Panc1 (cell line): ENCODE data around the gene GRIK5. TPM values are rescaled to one million over a fixed set of nuclear protein-coding genes. Genes with fewer than 3 reads are reported as not detected.
A peak's percentile ranks its signal among the peaks of the same experiment; 100 is the strongest.

Source experiments
- ATAC-seq: fragments of 200-7000 bp; cut with Tn5 transposase; 2 replicates; pipeline ENCODE4 v1.9.1; 2020; ENCODE audit warnings: mild to moderate bottlenecking, moderate library complexity
- BruUV-seq: library from RNA; stranded (reverse); fragments of 400-500 nt; replicated peaks from 2 replicates; lab custom pipeline; 2021; lab: Mats Ljungman, UMichigan
- CTCF ChIA-PET: fragments of 300-600 bp; sonication (Branson Sonifier 250); formaldehyde crosslinking; loops from one replicate; lab custom pipeline; 2022; ENCODE audit warnings: antibody characterized with exemption; lab: Charles Lee
- POLR2A ChIA-PET: fragments of 300-600 bp; sonication (Branson Sonifier 250); formaldehyde crosslinking; loops from one replicate; lab custom pipeline; 2022; ENCODE audit warnings: antibody characterized with exemption; lab: Charles Lee
- DNase-seq: peaks from one replicate; pipeline ENCODE4 v3.0.0-alpha.2; 2010; ENCODE audit warnings: low read depth, low spot score
- H3K27ac ChIP-seq: 2 replicates; pipeline ENCODE4 v1.5.1; 2011; ENCODE audit warnings: mild to moderate bottlenecking, low read length, inconsistent platforms
- H3K27me3 ChIP-seq: fragments of 200-500 bp; sonication (Bioruptor generic); 2 replicates; pipeline ENCODE4 v1.6.0; 2014; ENCODE audit warnings: low read length, inconsistent platforms; ENCODE audit not compliant: control insufficient read depth, insufficient read depth
- H3K36me3 ChIP-seq: fragments of 200-500 bp; sonication (Bioruptor generic); 2 replicates; pipeline ENCODE4 v1.5.1; 2014; ENCODE audit warnings: inconsistent platforms, mild to moderate bottlenecking, low read length, moderate library complexity; ENCODE audit not compliant: control insufficient read depth, insufficient read depth
- H3K4me1 ChIP-seq: 2 replicates; pipeline ENCODE4 v1.5.1; 2011; ENCODE audit warnings: inconsistent platforms, mild to moderate bottlenecking, low read length, moderate library complexity; ENCODE audit not compliant: control insufficient read depth, insufficient read depth
- H3K4me3 ChIP-seq, 2 experiments: 2 replicates each; pipeline ENCODE4 v1.5.1; 2011 to 2012; ENCODE audit warnings: low read depth in 2 of 2, low read length in 2 of 2, mild to moderate bottlenecking in 2 of 2, inconsistent platforms in 1 of 2, moderate library complexity in 1 of 2
- H3K9me3 ChIP-seq: fragments of 200-500 bp; sonication (Bioruptor generic); 2 replicates; pipeline ENCODE4 v1.5.1; 2014; ENCODE audit warnings: low read depth, mild to moderate bottlenecking, inconsistent platforms, low read length, moderate library complexity; ENCODE audit not compliant: control insufficient read depth, insufficient read depth
- POLR2AphosphoS5 ChIP-seq: IDR thresholded peaks from 2 replicates; pipeline ENCODE4 v1.6.1; 2012; ENCODE audit warnings: mild to moderate bottlenecking, low read depth, low read length, moderate library complexity
- SIN3A ChIP-seq: IDR thresholded peaks from 2 replicates; pipeline ENCODE4 v1.6.1; 2012; ENCODE audit warnings: low read depth, mild to moderate bottlenecking, low read length, moderate library complexity, borderline replicate concordance; ENCODE audit not compliant: insufficient read depth
- TCF7L2 ChIP-seq: IDR thresholded peaks from 2 replicates; pipeline ENCODE4 v1.6.1; 2011; ENCODE audit warnings: mild to moderate bottlenecking, low read depth, low read length, inconsistent platforms
- in situ Hi-C: cut with HindIII; loops from 2 replicates; pipeline ENCODE4 v1.10.0; 2016; ENCODE audit warnings: low sequenced_read_pairs, low pct_unique_long_range_greater_than_20kb
- intact Hi-C: fragments of 100-400 bp; cut with micrococcal nuclease; formaldehyde crosslinking; loops from one replicate; pipeline ENCODE4 v1.10.0; 2022; ENCODE audit not compliant: unreplicated experiment
- total RNA-seq: library from RNA; stranded (reverse); gene quantifications from one replicate; pipeline ENCODE4 v1.2.1, GENCODE V29; 2021; ENCODE audit not compliant: unreplicated experiment
- TF ChIP-seq, protein P1 (sequence below), 2 experiments: IDR thresholded peaks; 2 replicates each; pipeline ENCODE4 v1.6.1; 2011 to 2012; ENCODE audit warnings: low read depth in 2 of 2, control low read depth in 1 of 2, low read length in 1 of 2, mild to moderate bottlenecking in 1 of 2, moderate library complexity in 1 of 2; ENCODE audit not compliant: insufficient read depth in 1 of 2
- TF ChIP-seq, protein P2 (sequence below): fragments of 450-650 bp; IDR thresholded peaks from 2 replicates; pipeline ENCODE4 v1.5.1; 2017; ENCODE audit warnings: mild to moderate bottlenecking

The GRIK5 gene
- total RNA-seq, 1 experiment from 2014 or later: 0.62 TPM

DNA sequence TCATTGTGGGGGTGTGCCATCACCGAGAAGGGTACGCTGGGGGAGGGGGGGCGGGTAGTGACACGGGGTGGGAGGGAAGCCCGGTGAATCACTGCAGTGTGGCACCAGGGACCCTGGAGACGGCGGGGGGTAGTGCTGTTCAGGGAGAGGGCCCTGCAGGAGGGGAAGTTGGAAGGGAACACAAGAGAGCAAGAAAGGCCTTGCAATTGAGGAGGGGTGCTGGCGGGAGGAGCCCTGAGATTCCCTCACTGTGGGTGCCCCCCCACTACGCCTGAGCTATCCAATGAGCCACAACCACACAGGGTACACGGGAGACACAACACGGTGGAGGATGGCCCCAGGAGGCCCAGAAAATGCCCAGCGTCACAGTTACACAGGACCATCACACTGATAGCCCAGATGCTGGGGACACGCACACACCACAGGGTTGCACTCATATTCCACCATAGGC, 75.5 kb downstream of the GRIK5 start:
- Histone ChIP-seq H3K27ac (no peak overlapping the region), H3K27me3 (peaks cover 3% of the 10 kb centered on the region; the same call in 1 of the 2 replicates), H3K36me3 (no peaks in the 10 kb centered on the region; the same call in 1 of the 2 replicates), H3K4me1 (no peaks in the 10 kb centered on the region), H3K4me3 (peak overlapping the region; percentile 33 to 43; a peak in 3 of 4 replicates), H3K9me3 (no peaks in the 10 kb centered on the region)
- BruUV-seq: no TSS peak
- ChIA-PET CTCF (no interaction called here), POLR2A (interaction anchor here (0.6 kb wide), 1 partner anchor 17 kb away, joined by 4 read pairs; no protein-coding TSS in a partner anchor)
- no peak for ATAC-seq
- TF ChIP-seq, protein P1, sequence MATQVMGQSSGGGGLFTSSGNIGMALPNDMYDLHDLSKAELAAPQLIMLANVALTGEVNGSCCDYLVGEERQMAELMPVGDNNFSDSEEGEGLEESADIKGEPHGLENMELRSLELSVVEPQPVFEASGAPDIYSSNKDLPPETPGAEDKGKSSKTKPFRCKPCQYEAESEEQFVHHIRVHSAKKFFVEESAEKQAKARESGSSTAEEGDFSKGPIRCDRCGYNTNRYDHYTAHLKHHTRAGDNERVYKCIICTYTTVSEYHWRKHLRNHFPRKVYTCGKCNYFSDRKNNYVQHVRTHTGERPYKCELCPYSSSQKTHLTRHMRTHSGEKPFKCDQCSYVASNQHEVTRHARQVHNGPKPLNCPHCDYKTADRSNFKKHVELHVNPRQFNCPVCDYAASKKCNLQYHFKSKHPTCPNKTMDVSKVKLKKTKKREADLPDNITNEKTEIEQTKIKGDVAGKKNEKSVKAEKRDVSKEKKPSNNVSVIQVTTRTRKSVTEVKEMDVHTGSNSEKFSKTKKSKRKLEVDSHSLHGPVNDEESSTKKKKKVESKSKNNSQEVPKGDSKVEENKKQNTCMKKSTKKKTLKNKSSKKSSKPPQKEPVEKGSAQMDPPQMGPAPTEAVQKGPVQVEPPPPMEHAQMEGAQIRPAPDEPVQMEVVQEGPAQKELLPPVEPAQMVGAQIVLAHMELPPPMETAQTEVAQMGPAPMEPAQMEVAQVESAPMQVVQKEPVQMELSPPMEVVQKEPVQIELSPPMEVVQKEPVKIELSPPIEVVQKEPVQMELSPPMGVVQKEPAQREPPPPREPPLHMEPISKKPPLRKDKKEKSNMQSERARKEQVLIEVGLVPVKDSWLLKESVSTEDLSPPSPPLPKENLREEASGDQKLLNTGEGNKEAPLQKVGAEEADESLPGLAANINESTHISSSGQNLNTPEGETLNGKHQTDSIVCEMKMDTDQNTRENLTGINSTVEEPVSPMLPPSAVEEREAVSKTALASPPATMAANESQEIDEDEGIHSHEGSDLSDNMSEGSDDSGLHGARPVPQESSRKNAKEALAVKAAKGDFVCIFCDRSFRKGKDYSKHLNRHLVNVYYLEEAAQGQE (IDR thresholded peaks at IDR 0.05; ENCODE audit: insufficient read depth in 1 of 2, low read depth in 2 of 2, low read length in 1 of 2): no peak
- no peak for TF ChIP-seq SIN3A
- TF ChIP-seq TCF7L2: no peak
- TF ChIP-seq POLR2AphosphoS5: no peak
- TF ChIP-seq, protein P2, sequence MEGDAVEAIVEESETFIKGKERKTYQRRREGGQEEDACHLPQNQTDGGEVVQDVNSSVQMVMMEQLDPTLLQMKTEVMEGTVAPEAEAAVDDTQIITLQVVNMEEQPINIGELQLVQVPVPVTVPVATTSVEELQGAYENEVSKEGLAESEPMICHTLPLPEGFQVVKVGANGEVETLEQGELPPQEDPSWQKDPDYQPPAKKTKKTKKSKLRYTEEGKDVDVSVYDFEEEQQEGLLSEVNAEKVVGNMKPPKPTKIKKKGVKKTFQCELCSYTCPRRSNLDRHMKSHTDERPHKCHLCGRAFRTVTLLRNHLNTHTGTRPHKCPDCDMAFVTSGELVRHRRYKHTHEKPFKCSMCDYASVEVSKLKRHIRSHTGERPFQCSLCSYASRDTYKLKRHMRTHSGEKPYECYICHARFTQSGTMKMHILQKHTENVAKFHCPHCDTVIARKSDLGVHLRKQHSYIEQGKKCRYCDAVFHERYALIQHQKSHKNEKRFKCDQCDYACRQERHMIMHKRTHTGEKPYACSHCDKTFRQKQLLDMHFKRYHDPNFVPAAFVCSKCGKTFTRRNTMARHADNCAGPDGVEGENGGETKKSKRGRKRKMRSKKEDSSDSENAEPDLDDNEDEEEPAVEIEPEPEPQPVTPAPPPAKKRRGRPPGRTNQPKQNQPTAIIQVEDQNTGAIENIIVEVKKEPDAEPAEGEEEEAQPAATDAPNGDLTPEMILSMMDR: no peak
- no peak for DNase-seq
- in situ Hi-C loops: no loop called here
- intact Hi-C loops: no loop called here

DNA sequence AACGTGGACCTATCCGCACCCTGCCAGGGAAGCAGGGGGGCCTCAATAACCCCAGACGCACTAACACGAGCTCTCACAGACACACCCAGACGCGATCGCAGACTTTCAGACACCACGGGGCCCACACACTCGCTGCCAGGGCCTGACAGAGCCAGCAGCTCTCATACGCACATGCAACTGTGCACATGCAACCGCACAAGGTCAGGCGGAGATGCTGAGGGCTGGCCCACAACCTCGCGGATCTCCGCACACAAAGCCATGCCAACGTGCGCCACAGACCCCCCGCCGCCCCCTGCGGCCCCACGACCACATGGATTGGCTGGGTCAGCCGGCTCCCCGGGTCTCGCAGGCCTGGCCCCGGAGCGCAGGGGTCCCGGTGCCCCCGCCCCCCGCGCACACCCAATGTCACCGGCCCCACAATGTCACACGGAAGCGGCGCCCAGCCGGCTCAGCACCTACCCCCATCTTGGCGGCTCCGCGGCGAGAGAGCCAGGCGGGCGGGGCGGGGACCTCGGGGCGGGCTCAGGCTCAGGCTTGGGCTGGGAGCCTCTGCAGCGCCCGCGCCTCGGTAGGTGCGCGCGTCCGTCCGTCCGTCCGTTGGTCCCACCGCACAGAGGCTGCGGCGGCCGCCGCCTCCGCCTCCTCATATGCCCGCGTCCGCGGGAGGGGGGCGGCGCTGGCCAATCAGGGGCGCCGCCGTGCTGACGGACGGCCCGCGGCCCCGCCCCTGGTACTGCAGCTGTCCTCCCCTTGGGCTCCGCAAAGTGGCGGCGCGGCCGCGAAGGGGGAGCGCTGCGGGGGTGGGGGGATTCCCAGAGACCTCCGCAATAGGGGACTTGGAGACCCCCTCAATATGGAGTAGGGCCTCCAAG, 76.2 kb downstream of the GRIK5 start, which contains the start of gene ATP1A3:
Gene ATP1A3, minus strand, starts transcription at position 619 of the 872 bp plus-strand sequence. Its CDS starts 154 bp downstream, at position 465.
- no peaks in the 10 kb centered on the region for H3K9me3 ChIP-seq
- H3K27ac ChIP-seq: no peak within 1 kb of the TSS

More for the DNA sequence above, 76.2 kb downstream of the GRIK5 start, which contains the start of gene ATP1A3:
- intact Hi-C loops: no loop called here
- in situ Hi-C loops: no loop called here
- ChIA-PET CTCF (no interaction called here), POLR2A (interaction anchor here (0.6 kb wide), 1 partner anchor 17 kb away, joined by 4 read pairs; no protein-coding TSS in a partner anchor)
- TF ChIP-seq POLR2AphosphoS5: no peak
- no peak for TF ChIP-seq SIN3A
- TF ChIP-seq TCF7L2: no peak
- TF ChIP-seq, protein P1 (IDR thresholded peaks at IDR 0.05; ENCODE audit: insufficient read depth in 1 of 2, low read depth in 2 of 2, low read length in 1 of 2): no peak
- TF ChIP-seq, protein P2: no peak
- BruUV-seq: no TSS peak
- Histone ChIP-seq H3K27me3 (no peaks in the 10 kb centered on the region), H3K4me3 (peak within 1 kb of the TSS; percentile 33 to 43), H3K36me3 (no peaks in the 10 kb centered on the region; the same call in 1 of the 2 replicates), H3K4me1 (no peaks in the 10 kb centered on the region)
- no peak for DNase-seq
- ATAC-seq: peak; percentile 86
